Prostate gland (tissue), 2 donors: ENCODE results near the gene UGT1A3.

Experiments
- POLR2A ChIP-seq: fragments of 450-650 bp; IDR thresholded peaks from one replicate; pipeline ENCODE4 v1.6.1; 2016; ENCODE audit warnings: antibody characterized with exemption, mild to moderate bottlenecking
- POLR2AphosphoS5 ChIP-seq: sonication (generic); formaldehyde crosslinking; IDR thresholded peaks from one replicate; pipeline ENCODE4 v1.6.1; 2017; ENCODE audit warnings: antibody characterized with exemption
- TF ChIP-seq, protein P1 (sequence below), 4 experiments: fragments of 200-600 bp in 2 of 4; fragments of 450-650 bp in 2 of 4; sonication (generic) in 2 of 4; IDR thresholded peaks; 1 replicate in 3 of 4; 2 replicates in 1 of 4; pipeline ENCODE4 v1.5.1; 2016 to 2019; ENCODE audit warnings: antibody characterized with exemption in 4 of 4, mild to moderate bottlenecking in 2 of 4, moderate library complexity in 2 of 4

GRCh38 chr2:233807966-233808935 lies 79.4 kb downstream of the UGT1A3 start:
- TF ChIP-seq, protein P1, sequence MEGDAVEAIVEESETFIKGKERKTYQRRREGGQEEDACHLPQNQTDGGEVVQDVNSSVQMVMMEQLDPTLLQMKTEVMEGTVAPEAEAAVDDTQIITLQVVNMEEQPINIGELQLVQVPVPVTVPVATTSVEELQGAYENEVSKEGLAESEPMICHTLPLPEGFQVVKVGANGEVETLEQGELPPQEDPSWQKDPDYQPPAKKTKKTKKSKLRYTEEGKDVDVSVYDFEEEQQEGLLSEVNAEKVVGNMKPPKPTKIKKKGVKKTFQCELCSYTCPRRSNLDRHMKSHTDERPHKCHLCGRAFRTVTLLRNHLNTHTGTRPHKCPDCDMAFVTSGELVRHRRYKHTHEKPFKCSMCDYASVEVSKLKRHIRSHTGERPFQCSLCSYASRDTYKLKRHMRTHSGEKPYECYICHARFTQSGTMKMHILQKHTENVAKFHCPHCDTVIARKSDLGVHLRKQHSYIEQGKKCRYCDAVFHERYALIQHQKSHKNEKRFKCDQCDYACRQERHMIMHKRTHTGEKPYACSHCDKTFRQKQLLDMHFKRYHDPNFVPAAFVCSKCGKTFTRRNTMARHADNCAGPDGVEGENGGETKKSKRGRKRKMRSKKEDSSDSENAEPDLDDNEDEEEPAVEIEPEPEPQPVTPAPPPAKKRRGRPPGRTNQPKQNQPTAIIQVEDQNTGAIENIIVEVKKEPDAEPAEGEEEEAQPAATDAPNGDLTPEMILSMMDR (IDR thresholded peaks at IDR 0.05): no peak
- TF ChIP-seq POLR2AphosphoS5 (no peak), POLR2A (no peak)
